Measurements from ENCODE around the gene SLC35E1.

DNA sequence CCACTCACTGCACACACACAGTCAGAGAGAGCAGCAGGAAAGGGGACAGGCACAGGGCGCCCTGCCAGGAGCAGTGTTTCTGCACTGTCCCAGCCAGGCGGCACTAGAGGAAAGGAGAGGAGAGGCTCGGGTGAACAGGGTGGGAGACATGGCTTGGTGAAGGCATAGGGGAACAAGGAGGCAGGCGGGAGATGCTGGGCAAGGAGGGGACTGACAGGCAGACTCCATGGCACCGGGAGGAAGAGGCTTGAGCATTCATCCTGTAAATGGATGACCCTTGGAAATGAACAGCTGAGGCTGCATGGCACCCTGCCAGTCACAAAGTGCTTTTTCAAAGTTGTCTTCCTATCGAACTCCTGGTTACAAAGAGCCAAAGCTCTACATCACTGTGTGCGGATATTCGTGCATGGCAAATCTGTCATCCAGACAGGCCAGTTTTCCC lies 33.4 kb upstream of the SLC35E1 start:
- TF ChIP-seq POLR2A (IDR thresholded peaks at IDR 0.05) (no peak), EP300 (IDR thresholded peaks at IDR 0.05; ENCODE audit: low read depth) (no peak), CTCF (IDR thresholded peaks at IDR 0.05) (no peak), POLR2AphosphoS5 (IDR thresholded peaks at IDR 0.05) (no peak)

All from transverse colon (tissue), 4 donors.